D721Med (cell line): ENCODE measurements around the gene VHLL.
"Not testable (repeated sequence)": the region's sequence is repeated elsewhere in the genome, so short reads cannot be mapped to it uniquely, and the experiment has no call there.

Experiments
- DNase-seq: peaks from one replicate; pipeline ENCODE4 v3.0.0; 2011; ENCODE audit warnings: low spot score; ENCODE audit not compliant: insufficient read length
- FAIRE-seq: peaks from 2 replicates; lab custom pipeline; 2011; peaks lifted over from hg19 to GRCh38; lab: Jason Lieb, UNC
- TF ChIP-seq, protein P1 (sequence below): IDR thresholded peaks from 2 replicates; pipeline ENCODE4 v1.5.1; 2012; ENCODE audit warnings: mild to moderate bottlenecking, control low read depth; ENCODE audit not compliant: insufficient read depth; ENCODE audit errors: missing control alignments

VHLL gene

DNA sequence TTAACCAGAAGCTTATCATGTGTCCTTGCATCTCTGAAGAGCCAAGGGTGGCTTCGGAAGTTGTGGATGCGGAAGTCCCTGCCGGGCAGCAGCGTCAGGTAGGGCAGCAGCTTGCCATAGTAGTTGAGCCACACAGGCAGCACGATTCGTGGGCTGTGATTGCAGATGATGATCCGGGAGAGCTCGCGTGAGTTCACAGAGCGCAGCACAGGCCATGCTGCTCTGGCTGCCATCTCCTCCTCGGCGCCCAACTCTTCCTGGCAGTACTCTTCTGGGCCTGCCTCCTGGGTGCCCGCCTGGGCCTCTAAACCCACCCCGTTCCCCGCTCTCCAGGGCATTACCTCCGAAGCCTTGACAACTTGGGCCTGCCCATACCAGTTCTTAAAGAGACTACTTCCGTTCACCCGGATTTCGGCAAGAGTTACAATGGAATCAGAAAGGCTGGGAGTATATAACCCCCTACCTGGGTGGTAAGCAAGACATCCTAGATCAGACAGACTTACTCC, at the start of gene VHLL:
VHLL (minus strand) TSS at position 456 of the 506 bp plus-strand sequence; CDS start at position 338, 118 bp downstream.
- DNase-seq (no peak), FAIRE-seq (no peak)
- TF ChIP-seq, protein P1, sequence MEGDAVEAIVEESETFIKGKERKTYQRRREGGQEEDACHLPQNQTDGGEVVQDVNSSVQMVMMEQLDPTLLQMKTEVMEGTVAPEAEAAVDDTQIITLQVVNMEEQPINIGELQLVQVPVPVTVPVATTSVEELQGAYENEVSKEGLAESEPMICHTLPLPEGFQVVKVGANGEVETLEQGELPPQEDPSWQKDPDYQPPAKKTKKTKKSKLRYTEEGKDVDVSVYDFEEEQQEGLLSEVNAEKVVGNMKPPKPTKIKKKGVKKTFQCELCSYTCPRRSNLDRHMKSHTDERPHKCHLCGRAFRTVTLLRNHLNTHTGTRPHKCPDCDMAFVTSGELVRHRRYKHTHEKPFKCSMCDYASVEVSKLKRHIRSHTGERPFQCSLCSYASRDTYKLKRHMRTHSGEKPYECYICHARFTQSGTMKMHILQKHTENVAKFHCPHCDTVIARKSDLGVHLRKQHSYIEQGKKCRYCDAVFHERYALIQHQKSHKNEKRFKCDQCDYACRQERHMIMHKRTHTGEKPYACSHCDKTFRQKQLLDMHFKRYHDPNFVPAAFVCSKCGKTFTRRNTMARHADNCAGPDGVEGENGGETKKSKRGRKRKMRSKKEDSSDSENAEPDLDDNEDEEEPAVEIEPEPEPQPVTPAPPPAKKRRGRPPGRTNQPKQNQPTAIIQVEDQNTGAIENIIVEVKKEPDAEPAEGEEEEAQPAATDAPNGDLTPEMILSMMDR, result no peak

DNA sequence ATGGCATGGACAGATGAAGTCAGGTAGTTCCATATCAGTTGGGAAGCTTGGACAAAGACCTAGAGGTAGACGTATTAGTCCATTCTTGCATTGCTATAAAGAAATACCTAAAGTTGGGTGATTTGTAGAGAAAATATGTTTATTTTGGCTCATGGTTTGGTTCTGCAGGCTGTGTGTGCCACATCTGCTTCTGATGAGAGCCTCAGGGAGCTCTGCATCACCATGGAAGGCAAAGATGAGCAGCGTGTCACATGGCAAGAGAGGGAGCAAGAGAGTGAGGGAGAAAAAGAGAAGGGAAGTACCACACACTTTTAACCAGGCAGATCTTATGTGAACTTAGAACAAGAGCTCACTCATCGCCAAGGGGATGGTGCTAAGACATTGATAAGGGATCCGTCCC, 48.2 kb upstream of the VHLL start:
- DNase-seq (no peak), FAIRE-seq (no peak)
- TF ChIP-seq, protein P1, result no peak

DNA sequence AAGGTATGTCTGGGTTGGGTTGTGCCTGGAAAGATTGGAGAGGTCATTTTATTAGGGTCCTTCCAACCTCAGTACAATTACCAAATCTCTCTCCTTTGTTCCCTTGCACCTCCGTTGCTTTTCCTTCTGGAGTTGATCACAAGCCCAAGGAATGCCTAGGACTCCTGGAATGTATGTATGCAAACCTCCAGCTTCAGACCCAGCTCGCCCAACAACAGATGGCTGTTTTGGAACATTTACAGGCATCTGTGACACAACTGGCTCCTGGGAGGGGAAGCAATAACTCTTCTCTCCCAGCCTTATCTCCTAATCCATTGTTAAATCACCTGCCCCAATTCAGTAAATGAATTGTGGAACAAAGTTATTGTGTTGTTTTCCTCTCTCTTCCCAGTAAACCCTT, 47.5 kb upstream of the VHLL start:
- no peak for DNase-seq
- FAIRE-seq, result no peak
- TF ChIP-seq, protein P1, result no peak

DNA sequence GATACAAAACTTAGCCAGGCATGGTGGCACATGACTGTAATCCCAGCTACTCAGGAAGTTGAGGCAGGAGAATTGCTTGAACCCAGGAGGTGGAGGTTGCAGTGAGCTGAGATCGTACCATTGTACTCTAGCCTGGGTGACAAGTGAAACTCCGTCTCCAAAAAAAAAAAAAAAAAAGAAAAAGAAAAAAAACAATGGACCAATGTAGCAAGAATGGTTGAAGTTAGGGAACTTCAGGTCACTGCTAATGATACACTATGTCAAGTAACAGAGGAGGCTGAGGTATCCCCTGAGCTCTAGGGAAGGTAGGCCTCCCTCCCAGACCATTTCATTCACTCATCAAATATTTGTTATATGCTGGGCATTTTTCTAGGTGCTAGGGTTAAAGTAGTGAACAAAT, 46.9 kb upstream of the VHLL start:
- not testable (repeated sequence) for DNase-seq, FAIRE-seq

DNA sequence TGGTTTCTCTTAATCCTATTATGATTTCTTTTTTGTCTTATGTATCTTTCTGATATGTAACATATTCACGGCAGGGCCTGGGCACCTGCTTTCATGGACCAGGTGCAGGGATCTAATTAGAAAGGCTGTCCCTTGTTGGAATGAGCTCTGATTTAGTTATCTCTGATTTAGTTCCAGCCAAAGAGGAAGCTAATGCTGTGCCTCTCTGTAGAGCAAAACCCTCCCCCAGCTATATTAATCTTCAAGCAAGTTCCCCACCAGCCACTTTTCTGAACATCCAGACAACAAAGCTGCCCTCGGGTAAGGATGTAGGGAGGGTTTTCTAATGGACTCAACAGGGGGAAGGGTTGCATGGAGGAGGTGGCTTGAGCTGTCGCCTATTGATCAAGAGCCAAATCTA, 45.3 kb upstream of the VHLL start:
- no peak for FAIRE-seq
- no peak for DNase-seq
- TF ChIP-seq, protein P1, result no peak

DNA sequence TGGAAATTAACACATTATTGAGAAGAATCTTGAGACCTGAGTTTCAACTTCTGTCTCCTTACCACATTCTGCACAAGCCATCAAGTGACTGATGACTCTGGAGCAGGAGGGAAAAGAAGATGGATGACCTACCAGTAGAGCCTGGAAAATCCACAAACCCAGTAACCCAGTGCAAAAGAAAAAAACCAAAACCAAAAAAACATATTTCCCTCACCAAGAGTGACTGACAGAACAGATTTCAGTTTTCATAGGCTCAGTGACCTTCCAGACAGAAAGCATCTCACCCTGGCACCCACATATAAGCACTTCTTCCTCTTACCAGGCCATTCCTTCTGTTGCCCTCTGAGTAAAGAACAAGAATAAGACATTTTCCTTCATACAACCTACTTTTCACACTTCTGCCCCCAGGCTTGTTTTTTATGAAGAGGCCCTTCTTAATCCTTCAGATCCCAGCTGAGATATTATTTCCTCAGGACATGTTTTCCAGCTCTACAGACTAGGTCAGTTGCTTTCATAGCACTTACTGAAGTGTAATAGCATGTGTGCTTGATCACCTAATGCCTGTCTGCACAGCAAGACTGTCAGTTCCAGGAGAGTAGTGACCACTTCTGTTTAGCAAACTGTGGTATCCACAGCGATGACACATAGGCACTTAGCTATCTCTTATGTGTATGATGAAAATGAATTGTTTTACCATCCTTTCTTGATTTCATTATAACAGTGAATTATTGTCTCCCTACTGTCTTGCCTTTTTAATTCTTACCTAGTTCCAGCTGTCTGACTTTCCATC, 43.3 kb upstream of the VHLL start:
- no peak for FAIRE-seq
- no peak for DNase-seq
- TF ChIP-seq, protein P1, result no peak

DNA sequence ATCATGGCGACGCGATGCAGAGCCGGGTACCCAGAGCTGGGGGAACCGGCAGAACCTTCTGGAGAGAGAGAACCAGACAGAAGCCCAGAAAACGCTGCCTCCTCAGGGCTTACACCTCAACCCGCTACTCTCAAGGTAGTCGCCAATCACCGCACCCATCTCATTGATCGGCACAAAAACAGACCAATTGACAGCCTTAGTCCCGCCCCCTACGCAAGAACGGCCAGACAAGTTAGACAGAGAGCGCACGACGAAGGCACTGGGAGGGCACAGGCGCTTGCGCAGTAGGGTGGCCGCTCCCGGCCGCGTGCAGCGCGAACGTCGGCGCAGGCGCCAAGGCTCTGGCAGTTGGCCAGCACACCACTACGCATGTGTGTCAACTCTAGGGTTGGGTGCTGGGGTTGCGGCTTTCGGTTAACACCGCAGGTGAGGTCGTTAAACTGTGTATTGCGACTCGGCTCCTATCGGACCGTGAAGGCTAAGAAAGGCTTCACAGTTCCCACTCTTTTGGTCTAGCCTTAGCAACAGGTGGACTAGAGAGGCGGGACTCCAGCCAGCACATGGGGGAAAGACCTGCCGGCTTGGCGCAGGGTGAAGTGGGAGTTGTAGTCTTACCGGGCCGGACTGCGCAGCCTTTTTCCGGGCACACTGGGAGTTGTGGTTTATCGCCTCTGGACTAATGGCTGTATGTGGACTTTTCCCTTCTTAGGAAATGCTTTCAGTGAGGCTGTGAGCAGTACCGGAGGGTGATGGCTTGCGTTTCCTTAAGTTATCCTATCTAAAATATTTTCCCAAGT, 39.3 kb upstream of the VHLL start, which contains the start of the genes CCT3 and TSACC:
CCT3 (minus strand) TSS at position 113 of the 797 bp plus-strand sequence; CDS start at position 5, 108 bp downstream.
TSACC (plus strand) TSS at position 347 of the 797 bp plus-strand sequence. CDS start 1,232 bp downstream, outside the sequence.
- peak; percentile 94 for DNase-seq

More for the DNA sequence above, 39.3 kb upstream of the VHLL start, which contains the start of the genes CCT3 and TSACC:
- FAIRE-seq, result peak; percentile 90
- TF ChIP-seq, protein P1, result no peak
